ENCODE measurements around the gene GDPD3.
A peak's percentile ranks its signal among the peaks of the same experiment; 100 is the strongest.

Gene GDPD3

GRCh38 chr16:30084816-30085159, 28.5 kb downstream of the GDPD3 start:
- H3K4me1 ChIP-seq: no peaks in the 10 kb centered on the region
- intact Hi-C loops (cut with DNase I; ENCODE audit: low total_unique reads): no loop called here
- H3K4me3 ChIP-seq: no peak overlapping the region
- H3K9me3 ChIP-seq: no peaks in the 10 kb centered on the region
- H3K27me3 ChIP-seq: no peaks in the 10 kb centered on the region
- peak in 1 of 2 donors; percentile 65 for DNase-seq
- H3K27ac ChIP-seq: peak overlapping the region in 1 of 2 donors; percentile 18
- no peak for TF ChIP-seq CTCF (IDR thresholded peaks at IDR 0.05)
- H3K36me3 ChIP-seq: peaks cover 43 to 63% (median 51%) of the 10 kb centered on the region in 3 donors

- H3K27ac ChIP-seq: no peak overlapping the region
- intact Hi-C loops (cut with DNase I; ENCODE audit: low total_unique reads): no loop called here
Measured at GRCh38 chr16:30084096-30084815, 29.1 kb downstream of the GDPD3 start.

GRCh38 chr16:30083216-30084055, 29.9 kb downstream of the GDPD3 start:
- no peak overlapping the region for H3K4me3 ChIP-seq
- H3K4me1 ChIP-seq: peaks cover 0 to 4% (median under 1%) of the 10 kb centered on the region in 4 donors
- DNase-seq: no peak
- H3K27me3 ChIP-seq: no peaks in the 10 kb centered on the region
- no peak for TF ChIP-seq CTCF (IDR thresholded peaks at IDR 0.05)
- peaks cover 48 to 77% (median 63%) of the 10 kb centered on the region in 3 donors for H3K36me3 ChIP-seq
- intact Hi-C loops (cut with DNase I; ENCODE audit: low total_unique reads): no loop called here
- H3K27ac ChIP-seq: no peak overlapping the region
- no peaks in the 10 kb centered on the region for H3K9me3 ChIP-seq

More at GRCh38 chr16:30084096-30084815, 29.1 kb downstream of the GDPD3 start:
- Histone ChIP-seq H3K4me3 (no peak overlapping the region), H3K27me3 (no peaks in the 10 kb centered on the region), H3K4me1 (no peaks in the 10 kb centered on the region), H3K36me3 (peaks cover 43 to 68% (median 56%) of the 10 kb centered on the region in 3 donors), H3K9me3 (no peaks in the 10 kb centered on the region)
- no peak for TF ChIP-seq CTCF (IDR thresholded peaks at IDR 0.05)
- DNase-seq: no peak

- peaks cover 48 to 85% (median 70%) of the 10 kb centered on the region in 3 donors for H3K36me3 ChIP-seq
Measured at GRCh38 chr16:30082545-30083090, 30.7 kb downstream of the GDPD3 start.

More at GRCh38 chr16:30082545-30083090, 30.7 kb downstream of the GDPD3 start:
- no peak for TF ChIP-seq CTCF (IDR thresholded peaks at IDR 0.05)
- intact Hi-C loops (cut with DNase I; ENCODE audit: low total_unique reads): no loop called here
- H3K4me3 ChIP-seq: no peak overlapping the region
- no peaks in the 10 kb centered on the region for H3K9me3 ChIP-seq
- DNase-seq: no peak
- peaks cover 0 to 13% (median 5%) of the 10 kb centered on the region in 4 donors for H3K4me1 ChIP-seq
- H3K27me3 ChIP-seq: no peaks in the 10 kb centered on the region
- no peak overlapping the region for H3K27ac ChIP-seq
